Transverse colon (tissue), 3 donors: Measurements from ENCODE around the gene ZBTB16.

Experiments used
- CTCF ChIP-seq, 5 experiments: fragments of 200-600 bp in 3 of 5; fragments of 450-650 bp in 2 of 5; sonication (generic) in 3 of 5; IDR thresholded peaks; 1 replicate in 2 of 5; 2 replicates in 3 of 5; pipeline ENCODE4 v1.5.1; 2016 to 2017; ENCODE audit warnings: antibody characterized with exemption in 5 of 5, inconsistent platforms in 3 of 5, mild to moderate bottlenecking in 2 of 5, moderate library complexity in 1 of 5
- EP300 ChIP-seq: sonication (generic); formaldehyde crosslinking; IDR thresholded peaks from one replicate; pipeline ENCODE4 v1.6.1; 2017; ENCODE audit warnings: antibody characterized with exemption, low read depth
- POLR2A ChIP-seq: fragments of 450-650 bp; IDR thresholded peaks from one replicate; pipeline ENCODE4 v1.6.1; 2016; ENCODE audit warnings: antibody characterized with exemption, mild to moderate bottlenecking, moderate library complexity

GRCh38 chr11:114291842-114292680, 232.6 kb downstream of the ZBTB16 start:
- TF ChIP-seq POLR2A (no peak), CTCF (IDR thresholded peaks at IDR 0.05) (no peak), EP300 (no peak)
